Fibroblast of peridontal ligament (primary cell): ENCODE measurements around the gene FXYD6.

Source experiments
- DNase-seq: peaks from one replicate; pipeline ENCODE4 v3.0.0-alpha.2; 2010; ENCODE audit errors: extremely low read depth

The FXYD6 gene

DNA sequence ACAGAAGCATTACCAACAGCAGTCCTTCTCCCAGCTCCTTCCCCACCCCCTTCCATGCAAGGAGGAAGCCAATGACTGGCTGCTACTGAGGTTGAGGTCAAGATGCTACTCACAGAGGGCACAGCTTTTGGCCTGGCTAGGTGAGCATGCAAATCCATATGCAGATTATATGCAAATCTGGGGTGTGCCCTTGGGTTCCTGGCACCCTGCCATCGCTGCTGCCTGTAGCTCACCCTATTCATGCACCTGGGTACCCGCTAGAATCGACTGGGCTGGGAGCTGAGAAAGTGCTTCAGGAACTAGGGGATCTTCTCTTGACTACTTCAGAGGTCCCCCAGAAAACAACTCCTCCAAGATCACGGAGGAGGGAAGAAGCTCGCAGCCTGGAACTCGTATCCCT lies 83.5 kb downstream of the FXYD6 start:
- DNase-seq = no peak

DNA sequence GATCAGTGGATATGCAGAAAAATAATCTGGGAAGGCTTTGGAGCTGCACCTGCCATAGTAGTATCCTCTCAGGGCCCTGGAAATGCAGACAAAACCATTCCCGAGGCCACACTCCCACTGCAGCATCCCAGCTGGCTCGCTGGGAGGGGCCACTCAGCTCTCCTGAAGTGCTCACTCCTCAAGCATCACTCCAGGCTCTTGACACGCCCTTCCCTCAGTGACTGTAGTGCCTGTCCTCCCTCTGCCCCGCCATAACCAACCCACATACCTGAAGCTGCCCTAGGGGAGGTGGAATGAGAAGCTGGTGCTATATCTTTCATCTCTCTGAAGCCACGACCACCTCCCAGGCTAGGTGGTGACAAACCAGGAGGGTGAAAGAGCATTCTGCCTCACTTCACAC lies 84.2 kb downstream of the FXYD6 start:
- DNase-seq = no peak

- DNase-seq = no peak
These were observed 86.2 kb downstream of the FXYD6 start for GRCh38 chr11:117790279-117790678.

- DNase-seq = no peak
These were observed 87.2 kb downstream of the FXYD6 start for GRCh38 chr11:117789241-117789640.
